SK-N-SH treated with all-trans-retinoic acid at 6 μM for 48 hours (cell line): ENCODE results near the gene DTNB.

ENCODE experiments used
- ARNTL ChIP-seq: fragments of 450-650 bp; formaldehyde crosslinking; IDR thresholded peaks from 2 replicates; pipeline ENCODE4 v1.5.0; 2020; ENCODE audit warnings: low read depth, mild to moderate bottlenecking, moderate library complexity, borderline replicate concordance
- BACH2 ChIP-seq: fragments of 250-450 bp; sonication (Bioruptor Pico); IDR thresholded peaks from 2 replicates; pipeline ENCODE4 v1.9.0; 2021; ENCODE audit warnings: mild to moderate bottlenecking, borderline replicate concordance
- CREB5 ChIP-seq: fragments of 250-450 bp; sonication (Bioruptor Pico); IDR thresholded peaks from 2 replicates; pipeline ENCODE4 v1.5.1; 2020; ENCODE audit warnings: low read depth, mild to moderate bottlenecking, moderate library complexity
- CSRNP3 ChIP-seq: fragments of 250-450 bp; sonication (Bioruptor Pico); IDR thresholded peaks from 2 replicates; pipeline ENCODE4 v1.5.1; 2021; ENCODE audit warnings: mild to moderate bottlenecking, moderate library complexity
- GLIS3 ChIP-seq: fragments of 250-450 bp; sonication (Bioruptor Pico); IDR thresholded peaks from 2 replicates; pipeline ENCODE4 v1.5.0; 2020; ENCODE audit warnings: mild to moderate bottlenecking, moderate library complexity
- OSR1 ChIP-seq: fragments of 250-450 bp; sonication (Bioruptor Pico); IDR thresholded peaks from 2 replicates; pipeline ENCODE4 v1.8.0; 2022; ENCODE audit warnings: moderate library complexity, mild to moderate bottlenecking, inconsistent platforms
- PATZ1 ChIP-seq: fragments of 250-450 bp; sonication (Bioruptor Pico); IDR thresholded peaks from 2 replicates; pipeline ENCODE4 v1.8.0; 2020; ENCODE audit warnings: mild to moderate bottlenecking, moderate library complexity, borderline replicate concordance
- PPARA ChIP-seq: fragments of 250-450 bp; sonication (Bioruptor Pico); IDR thresholded peaks from 2 replicates; pipeline ENCODE4 v1.5.0; 2020; ENCODE audit warnings: mild to moderate bottlenecking, borderline replicate concordance
- TSHZ2 ChIP-seq: fragments of 250-450 bp; sonication (Bioruptor Pico); IDR thresholded peaks from 2 replicates; pipeline ENCODE4 v1.5.0; 2020; ENCODE audit warnings: mild to moderate bottlenecking, moderate library complexity
- ZC3H10 ChIP-seq: fragments of 250-450 bp; sonication (Bioruptor Pico); IDR thresholded peaks from 2 replicates; pipeline ENCODE4 v1.5.1; 2021; ENCODE audit warnings: mild to moderate bottlenecking, moderate library complexity
- ZFP3 ChIP-seq: fragments of 250-450 bp; sonication (Bioruptor Pico); IDR thresholded peaks from 2 replicates; pipeline ENCODE4 v1.5.0; 2020; ENCODE audit warnings: mild to moderate bottlenecking, moderate library complexity
- ZNF565 ChIP-seq: fragments of 450-650 bp; formaldehyde crosslinking; conservative IDR thresholded peaks from 2 replicates; pipeline ENCODE4 v1.5.0; 2020; ENCODE audit warnings: low read depth, mild to moderate bottlenecking, moderate library complexity
- ZNF70 ChIP-seq: fragments of 450-650 bp; formaldehyde crosslinking; IDR thresholded peaks from 2 replicates; pipeline ENCODE4 v1.5.0; 2020; ENCODE audit warnings: mild to moderate bottlenecking, moderate library complexity
- ZNF8 ChIP-seq: fragments of 450-650 bp; formaldehyde crosslinking; IDR thresholded peaks from 2 replicates; pipeline ENCODE4 v1.5.0; 2020; ENCODE audit warnings: mild to moderate bottlenecking, moderate library complexity

- TF ChIP-seq ZFP3 (no peak), CSRNP3 (no peak), CREB5 (no peak), ARNTL (CRISPR knock-in tag) (no peak), OSR1 (CRISPR knock-in tag) (no peak), PATZ1 (CRISPR knock-in tag) (no peak), ZNF8 (CRISPR knock-in tag) (no peak), PPARA (CRISPR knock-in tag) (no peak), ZNF565 (no peak), BACH2 (no peak), GLIS3 (CRISPR knock-in tag) (no peak), TSHZ2 (CRISPR knock-in tag) (no peak), ZC3H10 (CRISPR knock-in tag) (no peak), ZNF70 (no peak)
These were observed 300.7 kb downstream of the DTNB start for GRCh38 chr2:25372405-25373268.
